Transverse colon (tissue), 4 donors: ENCODE measurements around the gene KCNK15.

Experiments used
- CTCF ChIP-seq, 5 experiments: fragments of 200-600 bp in 3 of 5; fragments of 450-650 bp in 2 of 5; sonication (generic) in 3 of 5; IDR thresholded peaks; 1 replicate in 2 of 5; 2 replicates in 3 of 5; pipeline ENCODE4 v1.5.1; 2016 to 2017; ENCODE audit warnings: antibody characterized with exemption in 5 of 5, inconsistent platforms in 3 of 5, mild to moderate bottlenecking in 2 of 5, moderate library complexity in 1 of 5
- EP300 ChIP-seq: sonication (generic); formaldehyde crosslinking; IDR thresholded peaks from one replicate; pipeline ENCODE4 v1.6.1; 2017; ENCODE audit warnings: antibody characterized with exemption, low read depth
- POLR2A ChIP-seq: fragments of 450-650 bp; IDR thresholded peaks from one replicate; pipeline ENCODE4 v1.6.1; 2016; ENCODE audit warnings: antibody characterized with exemption, mild to moderate bottlenecking, moderate library complexity
- POLR2AphosphoS5 ChIP-seq, 3 donors: sonication (generic); formaldehyde crosslinking; IDR thresholded peaks; one replicate each; pipeline ENCODE4 v1.6.1; 2016; ENCODE audit warnings: antibody characterized with exemption in 3 of 3

GRCh38 chr20:44781791-44782190 is 36.1 kb downstream of the KCNK15 start:
- TF ChIP-seq CTCF (IDR thresholded peaks at IDR 0.05) (no peak), POLR2A (no peak), EP300 (no peak), POLR2AphosphoS5 (IDR thresholded peaks at IDR 0.05) (no peak)
